Sciatic nerve (tissue), 2 donors: ENCODE data around the gene CEP76. TPM values are rescaled to one million over a fixed set of nuclear protein-coding genes. Genes with fewer than 3 reads are reported as not detected.
"Not testable (repeated sequence)": the region's sequence is repeated elsewhere in the genome, so short reads cannot be mapped to it uniquely, and the experiment has no call there.

Experiments
- ATAC-seq: fragments of 200-7000 bp; cut with Tn5 transposase; one replicate; pipeline ENCODE4 v1.9.1; 2020; ENCODE audit warnings: mild to moderate bottlenecking, moderate library complexity
- DNase-seq: peaks from one replicate; pipeline ENCODE4 v3.0.0-alpha.2; 2020; ENCODE audit warnings: low spot score
- intact Hi-C: fragments of 100-400 bp; cut with DNase I; formaldehyde crosslinking; loops from one replicate; pipeline ENCODE4 v1.14.2; 2022
- total RNA-seq: library from RNA; stranded (reverse); fragmentation: NEBNext Ultra II Directional; extraction: Animal tissue kit (Norgen Biotek cat#: 25700); gene quantifications from one replicate; pipeline ENCODE4 v1.2.1, GENCODE V29; 2021
- donor health status: DM: no; HTN: no; CAD: no.
- donor health status: DM: no; HTN: no; CAD: no.

Gene CEP76
- total RNA-seq, 1 donor from 2014 or later, result 5.4 TPM

GRCh38 chr18:12652861-12653401, 49.6 kb downstream of the CEP76 start:
- intact Hi-C loops, result no loop called here
- DNase-seq, result no peak
- peak; percentile 14 for ATAC-seq

- no peak for ATAC-seq
- intact Hi-C loops, result no loop called here
- no peak for DNase-seq
Measured at GRCh38 chr18:12651651-12652050, 50.9 kb downstream of the CEP76 start.

GRCh38 chr18:12647773-12648172, 54.8 kb downstream of the CEP76 start:
- ATAC-seq, result no peak
- intact Hi-C loops, result no loop called here
- no peak for DNase-seq

- ATAC-seq, result peak; percentile 67
- intact Hi-C loops, result no loop called here
- DNase-seq, result no peak
Measured at GRCh38 chr18:12645751-12646203, 56.7 kb downstream of the CEP76 start.

GRCh38 chr18:12645254-12645653, 57.3 kb downstream of the CEP76 start:
- DNase-seq (no peak), ATAC-seq (no peak)
- intact Hi-C loops, result no loop called here

GRCh38 chr18:12643756-12644155, 58.8 kb downstream of the CEP76 start:
- ATAC-seq, intact Hi-C loops, DNase-seq: not testable (repeated sequence)

GRCh38 chr18:12640881-12641200, 61.7 kb downstream of the CEP76 start:
- ATAC-seq (no peak), DNase-seq (no peak)
- intact Hi-C loops, result no loop called here

- ATAC-seq (no peak), DNase-seq (no peak)
Measured at GRCh38 chr18:12639990-12640880, 62.3 kb downstream of the CEP76 start.

GRCh38 chr18:12638644-12639124, 63.8 kb downstream of the CEP76 start:
- ATAC-seq, result no peak

More at GRCh38 chr18:12639990-12640880, 62.3 kb downstream of the CEP76 start:
- intact Hi-C loops, result no loop called here

GRCh38 chr18:12637901-12638643, 64.5 kb downstream of the CEP76 start:
- no peak for ATAC-seq
- intact Hi-C loops, result no loop called here
- DNase-seq, result no peak

More at GRCh38 chr18:12638644-12639124, 63.8 kb downstream of the CEP76 start:
- no peak for DNase-seq
- intact Hi-C loops, result no loop called here

GRCh38 chr18:12637393-12637792, 65.1 kb downstream of the CEP76 start:
- intact Hi-C loops, result no loop called here
- DNase-seq, result no peak
- no peak for ATAC-seq

- no peak for DNase-seq
- intact Hi-C loops, result no loop called here
- ATAC-seq, result no peak
Measured at GRCh38 chr18:12631831-12632477, 70.6 kb downstream of the CEP76 start.

- ATAC-seq (no peak), DNase-seq (no peak)
- intact Hi-C loops, result no loop called here
Measured at GRCh38 chr18:12630136-12630535, 72.4 kb downstream of the CEP76 start.

GRCh38 chr18:12628706-12629702, 73.5 kb downstream of the CEP76 start:
- intact Hi-C loops, result no loop called here
- no peak for DNase-seq
- ATAC-seq, result no peak

- intact Hi-C loops, DNase-seq, ATAC-seq: not testable (repeated sequence)
Measured at GRCh38 chr18:12627199-12627598, 75.3 kb downstream of the CEP76 start.

GRCh38 chr18:12625241-12625640, 77.3 kb downstream of the CEP76 start:
- ATAC-seq (no peak), DNase-seq (no peak)
- intact Hi-C loops, result no loop called here
